DND-41 (cell line): ENCODE results near the gene TEC.
"Not testable (repeated sequence)": the region's sequence is repeated elsewhere in the genome, so short reads cannot be mapped to it uniquely, and the experiment has no call there.

Experiments
- ATAC-seq: fragments of 200-7000 bp; cut with Tn5 transposase; 3 replicates; pipeline ENCODE4 v1.9.1; 2021; ENCODE audit warnings: low read depth; ENCODE audit not compliant: insufficient read depth
- DNase-seq: peaks from one replicate; pipeline ENCODE4 v3.0.0-alpha.2; 2020
- H2AFZ ChIP-seq: 2 replicates; pipeline ENCODE4 v1.6.0; 2012; ENCODE audit warnings: low read depth, low read length
- H3K27ac ChIP-seq: 2 replicates; pipeline ENCODE4 v1.5.1; 2012; ENCODE audit warnings: low read length, inconsistent platforms
- H3K27me3 ChIP-seq: fragments of 200-600 bp; sonication (generic); 2 replicates; pipeline ENCODE4 v1.6.0; 2012; ENCODE audit warnings: low read length, mild to moderate bottlenecking, inconsistent platforms; ENCODE audit not compliant: insufficient read depth, poor library complexity
- H3K36me3 ChIP-seq: 2 replicates; pipeline ENCODE4 v1.5.1; 2012; ENCODE audit warnings: low read length, inconsistent platforms; ENCODE audit not compliant: insufficient read depth
- H3K4me1 ChIP-seq: 2 replicates; pipeline ENCODE4 v1.5.1; 2012; ENCODE audit warnings: mild to moderate bottlenecking, low read length; ENCODE audit not compliant: insufficient read depth
- H3K4me2 ChIP-seq: 2 replicates; pipeline ENCODE4 v1.6.0; 2012; ENCODE audit warnings: mild to moderate bottlenecking, moderate library complexity, low read length, inconsistent platforms; ENCODE audit not compliant: insufficient read depth
- H3K4me3 ChIP-seq, 2 experiments: fragments of 200-600 bp in 1 of 2; shearing (Covaris generic) in 1 of 2; 2 replicates each; pipeline ENCODE4 v1.5.1; 2012 to 2016; ENCODE audit warnings: inconsistent platforms in 2 of 2, low read length in 2 of 2, mild to moderate bottlenecking in 2 of 2, low read depth in 1 of 2, moderate library complexity in 1 of 2
- H3K79me2 ChIP-seq: 2 replicates; pipeline ENCODE4 v1.6.0; 2012; ENCODE audit warnings: low read length, inconsistent platforms; ENCODE audit not compliant: insufficient read depth
- H3K9ac ChIP-seq: 2 replicates; pipeline ENCODE4 v1.6.0; 2012; ENCODE audit warnings: low read depth, mild to moderate bottlenecking, inconsistent platforms, low read length, moderate library complexity
- H3K9me3 ChIP-seq: 2 replicates; pipeline ENCODE4 v1.5.1; 2012; ENCODE audit warnings: low read length, moderate library complexity, mild to moderate bottlenecking, inconsistent platforms; ENCODE audit not compliant: insufficient read depth, severe bottlenecking
- H4K20me1 ChIP-seq: 2 replicates; pipeline ENCODE4 v1.6.0; 2012; ENCODE audit warnings: low read length; ENCODE audit not compliant: insufficient read depth
- EZH2 ChIP-seq: IDR thresholded peaks from 3 replicates; pipeline ENCODE4 v1.6.1; 2012; ENCODE audit warnings: borderline replicate concordance, low read depth, mild to moderate bottlenecking, moderate library complexity, low read length, inconsistent platforms; ENCODE audit not compliant: severe bottlenecking
- TF ChIP-seq, protein P1 (sequence below): IDR thresholded peaks from 2 replicates; pipeline ENCODE4 v1.5.1; 2012; ENCODE audit warnings: borderline replicate concordance, low read length, moderate library complexity, mild to moderate bottlenecking; ENCODE audit not compliant: poor library complexity, severe bottlenecking; ENCODE audit errors: extremely low read depth

Gene TEC

DNA sequence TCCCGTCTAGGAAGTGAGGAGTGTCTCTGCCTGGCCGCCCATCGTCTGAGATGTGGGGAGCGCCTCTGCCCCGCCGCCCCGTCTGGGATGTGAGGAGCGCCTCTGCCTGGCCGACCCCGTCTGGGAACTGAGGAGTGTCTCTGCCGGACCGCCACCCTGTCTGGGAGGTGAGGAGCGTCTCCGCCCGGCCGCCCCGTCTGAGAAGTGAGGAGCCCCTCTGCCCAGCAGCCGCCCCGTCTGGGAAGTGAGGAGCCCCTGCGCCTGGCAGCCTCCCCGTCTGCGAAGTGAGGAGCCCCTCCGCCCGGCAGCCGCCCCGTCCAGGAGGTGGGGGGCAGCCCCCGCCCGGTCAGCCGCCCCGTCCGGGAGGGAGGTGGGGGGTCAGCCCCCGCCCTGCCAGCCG lies 83.2 kb downstream of the TEC start:
- H3K27me3 ChIP-seq, H4K20me1 ChIP-seq, H3K79me2 ChIP-seq, H3K4me3 ChIP-seq, H3K9ac ChIP-seq, H2AFZ ChIP-seq, H3K27ac ChIP-seq, H3K4me1 ChIP-seq, H3K36me3 ChIP-seq, H3K9me3 ChIP-seq, ATAC-seq, H3K4me2 ChIP-seq, DNase-seq: not testable (repeated sequence)

DNA sequence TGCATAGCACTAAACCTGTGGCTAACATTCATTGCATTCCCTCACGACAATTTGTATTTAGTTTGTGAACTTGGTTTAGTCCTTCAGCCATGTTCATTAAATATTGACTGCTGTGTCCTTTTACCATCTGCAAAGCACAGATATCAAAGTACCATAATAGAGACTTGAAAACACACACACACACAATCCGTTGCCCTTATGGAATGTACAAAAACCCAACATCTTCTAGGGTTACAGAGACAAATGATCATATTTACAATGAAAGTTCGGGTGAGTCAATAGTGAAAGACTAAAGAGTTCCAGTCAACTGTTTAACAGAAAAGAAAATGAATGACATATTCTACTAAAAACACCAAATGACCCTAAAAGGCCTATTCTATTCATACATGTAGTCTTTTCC lies 84.8 kb downstream of the TEC start:
- Histone ChIP-seq H3K4me1 (no peaks in the 10 kb centered on the region), H4K20me1 (no peaks in the 10 kb centered on the region), H3K27me3 (no peaks in the 10 kb centered on the region), H2AFZ (no peak overlapping the region), H3K4me3 (no peak overlapping the region), H3K4me2 (no peak overlapping the region), H3K9me3 (no peaks in the 10 kb centered on the region), H3K36me3 (no peaks in the 10 kb centered on the region), H3K79me2 (no peaks in the 10 kb centered on the region), H3K27ac (no peak overlapping the region), H3K9ac (no peak overlapping the region)
- TF ChIP-seq, protein P1, sequence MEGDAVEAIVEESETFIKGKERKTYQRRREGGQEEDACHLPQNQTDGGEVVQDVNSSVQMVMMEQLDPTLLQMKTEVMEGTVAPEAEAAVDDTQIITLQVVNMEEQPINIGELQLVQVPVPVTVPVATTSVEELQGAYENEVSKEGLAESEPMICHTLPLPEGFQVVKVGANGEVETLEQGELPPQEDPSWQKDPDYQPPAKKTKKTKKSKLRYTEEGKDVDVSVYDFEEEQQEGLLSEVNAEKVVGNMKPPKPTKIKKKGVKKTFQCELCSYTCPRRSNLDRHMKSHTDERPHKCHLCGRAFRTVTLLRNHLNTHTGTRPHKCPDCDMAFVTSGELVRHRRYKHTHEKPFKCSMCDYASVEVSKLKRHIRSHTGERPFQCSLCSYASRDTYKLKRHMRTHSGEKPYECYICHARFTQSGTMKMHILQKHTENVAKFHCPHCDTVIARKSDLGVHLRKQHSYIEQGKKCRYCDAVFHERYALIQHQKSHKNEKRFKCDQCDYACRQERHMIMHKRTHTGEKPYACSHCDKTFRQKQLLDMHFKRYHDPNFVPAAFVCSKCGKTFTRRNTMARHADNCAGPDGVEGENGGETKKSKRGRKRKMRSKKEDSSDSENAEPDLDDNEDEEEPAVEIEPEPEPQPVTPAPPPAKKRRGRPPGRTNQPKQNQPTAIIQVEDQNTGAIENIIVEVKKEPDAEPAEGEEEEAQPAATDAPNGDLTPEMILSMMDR, result no peak
- TF ChIP-seq EZH2, result no peak
- no peak for DNase-seq
- no peak for ATAC-seq

DNA sequence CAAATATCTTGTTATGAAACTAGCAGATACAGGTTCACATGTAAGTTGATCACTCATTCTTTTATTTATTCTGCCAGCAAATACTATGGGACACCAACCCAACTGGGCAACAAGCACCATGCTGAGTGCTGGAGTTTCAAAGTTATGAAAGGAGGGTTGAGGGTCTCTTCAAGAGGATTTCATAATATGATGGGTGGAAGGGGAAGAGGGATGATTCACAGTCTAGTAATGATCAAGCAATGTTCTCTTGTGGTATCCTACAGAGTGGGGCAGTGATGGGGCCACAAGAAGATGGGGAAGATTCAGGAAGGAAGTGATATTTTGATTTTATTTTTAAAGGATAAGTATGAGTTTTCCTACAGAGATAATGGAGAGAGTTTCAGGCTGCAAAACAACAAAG lies 89.4 kb downstream of the TEC start:
- no peak for TF ChIP-seq EZH2
- TF ChIP-seq, protein P1, result no peak
- no peaks in the 10 kb centered on the region for H3K27me3 ChIP-seq
- H3K27ac ChIP-seq, result no peak overlapping the region
- H3K4me1 ChIP-seq, result no peaks in the 10 kb centered on the region
- no peak overlapping the region for H3K9ac ChIP-seq
- DNase-seq (no peak), ATAC-seq (no peak)
- H3K4me2 ChIP-seq, result no peak overlapping the region
- no peaks in the 10 kb centered on the region for H3K9me3 ChIP-seq
- H2AFZ ChIP-seq, result no peak overlapping the region
- no peaks in the 10 kb centered on the region for H4K20me1 ChIP-seq
- no peak overlapping the region for H3K4me3 ChIP-seq
- H3K79me2 ChIP-seq, result no peaks in the 10 kb centered on the region
- no peaks in the 10 kb centered on the region for H3K36me3 ChIP-seq

DNA sequence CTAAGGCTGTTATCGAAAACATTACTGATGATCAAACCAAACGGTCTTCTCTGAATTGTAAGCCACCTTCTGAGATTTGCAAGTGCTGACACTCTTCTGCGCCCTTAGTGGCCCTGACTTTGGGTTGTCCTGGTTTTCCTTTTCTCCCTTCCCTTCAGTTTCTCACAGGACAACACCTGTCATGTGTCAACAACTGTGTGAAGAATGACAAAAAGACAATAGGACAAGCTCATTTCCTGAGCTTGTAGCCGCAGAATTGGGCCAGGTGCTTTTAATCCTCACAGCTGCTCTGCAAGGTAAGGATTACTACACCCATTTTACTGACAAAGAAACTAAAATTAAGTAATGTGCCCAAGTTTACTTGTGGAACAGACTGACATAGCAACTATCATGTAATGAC lies 90.7 kb downstream of the TEC start:
- no peak overlapping the region for H2AFZ ChIP-seq
- no peak for TF ChIP-seq EZH2
- TF ChIP-seq, protein P1, result no peak
- H3K36me3 ChIP-seq, result no peaks in the 10 kb centered on the region
- no peaks in the 10 kb centered on the region for H3K27me3 ChIP-seq
- no peak overlapping the region for H3K4me3 ChIP-seq
- H3K4me1 ChIP-seq, result no peaks in the 10 kb centered on the region
- H4K20me1 ChIP-seq, result no peaks in the 10 kb centered on the region
- no peaks in the 10 kb centered on the region for H3K79me2 ChIP-seq
- DNase-seq (no peak), ATAC-seq (no peak)
- H3K27ac ChIP-seq, result no peak overlapping the region
- H3K9ac ChIP-seq, result no peak overlapping the region
- H3K4me2 ChIP-seq, result no peak overlapping the region
- no peaks in the 10 kb centered on the region for H3K9me3 ChIP-seq
